Measurements from ENCODE around the gene SPATS2L.

SPATS2L gene

GRCh38 chr2:200459101-200459500, 152.6 kb downstream of the SPATS2L start:
- Histone ChIP-seq H3K4me3 (ENCODE audit: low read depth, low read length) (no peak overlapping the region), H3K4me1 (peaks cover 11% of the 10 kb centered on the region), H3K27me3 (no peaks in the 10 kb centered on the region), H3K36me3 (peaks cover 28% of the 10 kb centered on the region), H3K9me3 (no peaks in the 10 kb centered on the region)
- no peak for TF ChIP-seq CTCF (IDR thresholded peaks at IDR 0.05; ENCODE audit: low read depth, low read length)
- no peak for DNase-seq

GRCh38 chr2:200461846-200462710, 155.6 kb downstream of the SPATS2L start:
- H3K36me3 ChIP-seq, result peaks cover 19% of the 10 kb centered on the region
- TF ChIP-seq CTCF (IDR thresholded peaks at IDR 0.05; ENCODE audit: low read depth, low read length), result no peak
- no peaks in the 10 kb centered on the region for H3K27me3 ChIP-seq
- H3K4me1 ChIP-seq, result no peaks in the 10 kb centered on the region; the same call in 1 of the 2 replicates
- H3K9me3 ChIP-seq, result no peaks in the 10 kb centered on the region
- no peak for DNase-seq
- H3K4me3 ChIP-seq (ENCODE audit: low read depth, low read length), result no peak overlapping the region

GRCh38 chr2:200463452-200463851, 157.0 kb downstream of the SPATS2L start:
- H3K36me3 ChIP-seq, result peaks cover 21% of the 10 kb centered on the region
- no peaks in the 10 kb centered on the region; the same call in 1 of the 2 replicates for H3K4me1 ChIP-seq
- TF ChIP-seq CTCF (IDR thresholded peaks at IDR 0.05; ENCODE audit: low read depth, low read length), result no peak
- no peak for DNase-seq
- no peaks in the 10 kb centered on the region for H3K27me3 ChIP-seq
- H3K4me3 ChIP-seq (ENCODE audit: low read depth, low read length), result no peak overlapping the region
- H3K9me3 ChIP-seq, result no peaks in the 10 kb centered on the region

- Histone ChIP-seq H3K36me3 (peaks cover 40% of the 10 kb centered on the region), H3K4me1 (peaks cover 15% of the 10 kb centered on the region), H3K9me3 (no peaks in the 10 kb centered on the region), H3K4me3 (ENCODE audit: low read depth, low read length) (no peak overlapping the region), H3K27me3 (no peaks in the 10 kb centered on the region)
- no peak for TF ChIP-seq CTCF (IDR thresholded peaks at IDR 0.05; ENCODE audit: low read depth, low read length)
- DNase-seq, result no peak
Observed at GRCh38 chr2:200466425-200467418, 160.2 kb downstream of the SPATS2L start.

- Histone ChIP-seq H3K4me3 (ENCODE audit: low read depth, low read length) (no peak overlapping the region), H3K27me3 (no peaks in the 10 kb centered on the region), H3K9me3 (no peaks in the 10 kb centered on the region), H3K36me3 (peaks cover 38% of the 10 kb centered on the region), H3K4me1 (peaks cover 15% of the 10 kb centered on the region)
- TF ChIP-seq CTCF (IDR thresholded peaks at IDR 0.05; ENCODE audit: low read depth, low read length), result no peak
- DNase-seq, result no peak
Observed at GRCh38 chr2:200467806-200468681, 161.6 kb downstream of the SPATS2L start.

Measured in BE2C (cell line).